DMS 273 treated with DMSO at 0.1 percent for 48 hours (cell line): ENCODE data around the gene PIPOX.

ENCODE experiments used
- DNase-seq: peaks from one replicate; lab custom pipeline; 2025; lab: John Stamatoyannopoulos, UW

The PIPOX gene

GRCh38 chr17:29042679-29043538, at the start of gene PIPOX:
TSS of gene PIPOX (plus strand) at chr17:29043141. CDS start at chr17:29043226, 85 bp downstream.
- peak; percentile 65 for DNase-seq

GRCh38 chr17:28993645-28994426, 49.1 kb upstream of the PIPOX start:
- DNase-seq = no peak

GRCh38 chr17:28996554-28997096, 46.3 kb upstream of the PIPOX start:
- no peak for DNase-seq

GRCh38 chr17:28997806-28998205, 45.1 kb upstream of the PIPOX start:
- no peak for DNase-seq

- no peak for DNase-seq
Observed at GRCh38 chr17:28999206-28999605, 43.7 kb upstream of the PIPOX start.

GRCh38 chr17:29000973-29001372, 42.0 kb upstream of the PIPOX start:
- DNase-seq = no peak

- DNase-seq = no peak
Observed at GRCh38 chr17:29002811-29003210, 40.1 kb upstream of the PIPOX start.

GRCh38 chr17:29003289-29003688, 39.7 kb upstream of the PIPOX start:
- no peak for DNase-seq

GRCh38 chr17:29004081-29004692, 38.8 kb upstream of the PIPOX start:
- no peak for DNase-seq

- peak; percentile 35 for DNase-seq
Observed at GRCh38 chr17:29005936-29006511, 36.9 kb upstream of the PIPOX start, which contains the start of gene SEZ6. TSS of gene SEZ6 (minus strand) at chr17:29006033. CDS start at chr17:29005869, 164 bp downstream.

GRCh38 chr17:29007456-29007855, 35.5 kb upstream of the PIPOX start:
- DNase-seq = no peak

- DNase-seq = no peak
Observed at GRCh38 chr17:29007860-29008455, 35.0 kb upstream of the PIPOX start.

GRCh38 chr17:29008591-29008990, 34.4 kb upstream of the PIPOX start:
- DNase-seq = no peak

GRCh38 chr17:29010129-29010528, 32.8 kb upstream of the PIPOX start:
- DNase-seq = no peak

- DNase-seq = no peak
Observed at GRCh38 chr17:29010586-29010985, 32.4 kb upstream of the PIPOX start.

GRCh38 chr17:29012535-29012934, 30.4 kb upstream of the PIPOX start:
- DNase-seq = no peak

GRCh38 chr17:29014716-29015115, 28.2 kb upstream of the PIPOX start:
- no peak for DNase-seq

GRCh38 chr17:29016345-29017210, 26.4 kb upstream of the PIPOX start:
- DNase-seq = no peak

GRCh38 chr17:29018788-29019474, 24.0 kb upstream of the PIPOX start:
- DNase-seq = no peak
